GM23248 (cell line): ENCODE results near the gene COL6A5.

ENCODE experiments used
- EZH2 ChIP-seq: fragments of 200-600 bp; sonication (generic); IDR thresholded peaks from 2 replicates; pipeline ENCODE4 v1.6.1; 2018; ENCODE audit warnings: antibody characterized with exemption, mild to moderate bottlenecking; ENCODE audit not compliant: insufficient read depth, poor library complexity, severe bottlenecking
- EZH2phosphoT487 ChIP-seq: fragments of 200-600 bp; sonication (generic); IDR thresholded peaks from 2 replicates; pipeline ENCODE4 v1.6.1; 2018; ENCODE audit warnings: antibody characterized with exemption, moderate library complexity, mild to moderate bottlenecking, low read depth; ENCODE audit not compliant: insufficient read depth

DNA sequence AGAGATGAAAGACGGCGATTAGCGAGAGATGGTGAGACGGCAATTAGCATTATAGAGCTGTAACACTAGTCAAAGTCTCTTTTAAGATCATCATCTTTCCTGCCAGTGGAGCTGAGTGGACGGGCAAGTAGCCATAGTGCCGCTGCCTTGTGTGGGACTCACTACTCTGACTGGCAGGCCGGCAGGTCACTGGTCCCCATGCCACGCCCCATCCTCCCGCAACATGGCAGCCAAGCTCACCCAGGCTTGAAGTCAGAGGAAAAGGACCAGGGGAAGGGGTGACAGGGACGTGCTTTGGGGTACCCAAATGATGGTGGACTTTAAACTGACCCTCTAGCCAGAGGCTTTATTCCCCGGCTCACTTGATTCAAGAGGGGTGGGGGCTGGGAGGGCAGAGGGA, 44.6 kb upstream of the COL6A5 start:
- no peak for TF ChIP-seq EZH2
- no peak for TF ChIP-seq EZH2phosphoT487
